Middle frontal gyrus (tissue), 1 donor: ENCODE results near the gene APOBEC3B.
"Not testable (repeated sequence)": the region's sequence is repeated elsewhere in the genome, so short reads cannot be mapped to it uniquely, and the experiment has no call there.

Experiments
- DNase-seq: peaks from one replicate; pipeline ENCODE4 v3.0.0-alpha.2; 2015; ENCODE audit warnings: low spot score; ENCODE audit errors: extremely low spot score

APOBEC3B gene

DNA sequence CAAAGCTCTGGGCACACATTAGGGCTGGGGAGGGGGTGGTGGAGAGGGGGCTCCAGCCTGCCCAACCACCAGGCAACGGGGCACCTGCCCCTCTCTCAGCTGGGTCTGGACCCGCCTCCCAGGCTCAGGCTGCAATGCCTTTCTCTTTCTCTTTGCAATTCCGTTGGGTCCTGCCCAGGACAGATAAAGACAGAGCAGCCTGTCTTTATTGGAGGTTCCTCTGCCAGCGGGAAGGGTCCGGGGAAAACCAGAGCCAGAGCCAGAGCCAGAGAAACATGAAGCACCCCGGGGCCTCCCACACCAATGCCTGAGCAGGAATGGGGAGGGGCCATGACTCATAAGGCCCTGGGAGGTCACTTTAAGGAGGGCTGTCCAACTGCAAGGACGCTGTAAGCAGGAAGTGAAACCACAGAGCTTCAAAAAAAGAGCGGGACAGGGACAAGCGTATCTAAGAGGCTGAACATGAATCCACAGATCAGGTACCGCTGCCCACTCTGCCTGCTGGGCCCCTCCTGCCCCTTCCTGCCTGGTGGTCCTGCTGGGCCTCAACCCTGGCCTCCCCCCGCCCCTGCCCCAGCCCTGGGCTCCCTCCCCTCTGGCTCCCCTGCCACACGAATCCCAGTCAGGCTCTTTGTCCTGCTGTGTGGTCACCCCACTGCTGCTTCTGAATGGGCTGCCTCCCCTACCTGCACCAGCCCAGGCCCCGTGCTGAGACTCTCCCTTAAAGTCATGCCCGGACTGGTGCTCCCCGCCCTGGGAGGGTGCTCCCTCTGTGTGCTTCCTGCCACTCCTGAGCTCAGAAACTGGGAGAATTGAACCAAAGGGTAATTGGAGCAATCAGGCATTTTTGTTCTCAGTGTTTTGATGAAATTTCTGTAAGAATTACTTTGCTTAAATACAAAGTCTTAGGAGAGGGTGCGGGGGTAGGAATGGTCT lies at the start of gene APOBEC3B:
TSS of gene APOBEC3B (plus strand) at position 356 of the 936 bp plus-strand sequence. CDS start at position 463, 107 bp downstream.
- no peak for DNase-seq

DNA sequence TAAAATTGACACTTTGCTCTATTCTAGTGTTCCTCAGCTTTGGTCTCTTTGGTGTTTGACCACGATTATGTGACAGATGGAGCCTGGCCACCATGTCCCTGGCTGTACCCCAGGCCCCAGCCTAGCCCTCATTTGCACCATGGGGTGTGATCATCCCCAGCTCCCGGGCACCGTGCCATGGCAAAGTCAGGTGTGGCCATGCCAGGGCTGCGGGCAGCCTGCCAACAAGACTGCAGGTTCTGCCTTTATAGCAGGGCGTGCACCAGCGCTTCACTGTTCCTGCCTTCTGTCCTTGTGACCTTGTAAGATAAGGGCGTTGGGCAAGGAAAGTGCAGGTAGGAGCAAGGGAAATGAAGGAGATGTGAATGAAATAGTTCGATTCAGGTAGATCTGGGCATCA lies 47.1 kb upstream of the APOBEC3B start:
- DNase-seq = no peak

DNA sequence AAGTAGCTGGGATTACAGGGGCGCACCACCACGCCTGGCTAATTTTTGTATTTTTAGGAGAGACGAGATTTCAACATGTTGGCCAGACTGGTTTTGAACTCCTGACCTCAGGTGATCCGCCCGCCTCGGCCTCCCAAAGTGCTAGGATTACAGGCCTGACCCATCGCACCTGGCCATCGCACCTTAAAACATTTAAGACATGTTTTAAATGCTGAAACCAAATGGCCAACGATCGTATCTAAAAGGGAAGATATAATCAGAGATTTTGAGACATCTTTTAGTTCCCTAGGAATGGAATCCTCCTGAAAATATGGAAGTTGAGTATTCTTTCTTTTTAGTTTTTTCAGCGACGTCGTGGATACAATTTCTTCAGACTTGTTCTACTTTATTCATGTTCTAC lies 46.5 kb upstream of the APOBEC3B start:
- DNase-seq = no peak

DNA sequence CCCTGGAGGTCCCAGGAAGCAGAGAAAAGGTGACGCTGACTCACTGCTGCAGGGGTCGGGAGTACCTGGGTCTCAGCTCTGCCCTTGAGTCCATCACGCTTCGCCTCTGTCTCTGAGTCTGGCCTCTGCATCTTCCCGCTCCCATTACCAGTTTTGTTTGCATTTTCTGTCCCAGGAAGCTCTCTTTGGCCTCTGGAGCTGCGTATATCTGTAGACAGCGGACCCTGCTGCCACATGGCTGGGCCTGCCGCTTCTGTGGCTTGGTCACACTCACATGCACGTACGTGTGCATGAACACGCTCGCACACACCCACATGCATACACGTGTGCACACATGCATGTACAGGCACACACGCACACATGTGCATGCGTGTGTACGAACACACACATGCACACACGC lies 45.6 kb upstream of the APOBEC3B start:
- no peak for DNase-seq

DNA sequence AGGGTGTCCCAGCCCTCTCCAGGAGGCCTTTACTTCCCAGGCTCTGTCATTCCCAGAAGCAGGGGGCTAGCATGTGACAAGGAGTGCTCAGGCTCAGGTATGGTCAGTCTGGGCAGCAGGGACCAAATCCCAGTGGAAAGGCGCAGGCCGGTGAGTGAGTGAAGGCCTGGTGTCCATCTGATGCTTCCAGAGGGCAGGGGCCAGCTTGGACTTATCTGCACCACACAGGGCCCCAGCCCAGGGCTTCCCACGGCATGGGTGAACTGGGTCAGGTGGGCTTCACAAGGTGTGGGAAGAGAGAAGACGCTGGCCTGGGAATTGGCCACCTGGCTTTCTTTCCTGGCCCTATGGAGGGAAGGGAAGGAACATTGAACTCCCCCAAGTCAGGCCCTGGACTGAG lies 45.1 kb upstream of the APOBEC3B start:
- no peak for DNase-seq

DNA sequence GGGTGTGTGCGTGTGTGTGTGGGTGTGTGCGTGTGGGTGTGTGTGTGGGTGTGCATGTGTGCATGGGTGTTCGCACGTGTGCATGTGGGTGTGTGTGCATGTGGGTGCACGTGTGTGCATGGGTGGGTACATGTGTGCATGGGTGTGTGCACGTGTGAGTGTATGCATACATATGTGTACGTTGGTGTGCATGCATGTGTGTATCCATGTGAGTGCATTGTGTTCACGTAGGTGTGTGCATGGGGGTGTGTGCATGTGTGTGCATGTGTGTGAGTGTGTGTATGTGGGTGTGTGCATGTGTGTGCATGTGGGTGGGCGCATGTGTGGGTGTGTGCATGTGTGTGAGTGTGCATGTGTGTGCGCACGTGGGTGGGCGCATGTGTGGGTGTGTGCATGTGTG lies 44.6 kb upstream of the APOBEC3B start:
- DNase-seq = no peak

DNA sequence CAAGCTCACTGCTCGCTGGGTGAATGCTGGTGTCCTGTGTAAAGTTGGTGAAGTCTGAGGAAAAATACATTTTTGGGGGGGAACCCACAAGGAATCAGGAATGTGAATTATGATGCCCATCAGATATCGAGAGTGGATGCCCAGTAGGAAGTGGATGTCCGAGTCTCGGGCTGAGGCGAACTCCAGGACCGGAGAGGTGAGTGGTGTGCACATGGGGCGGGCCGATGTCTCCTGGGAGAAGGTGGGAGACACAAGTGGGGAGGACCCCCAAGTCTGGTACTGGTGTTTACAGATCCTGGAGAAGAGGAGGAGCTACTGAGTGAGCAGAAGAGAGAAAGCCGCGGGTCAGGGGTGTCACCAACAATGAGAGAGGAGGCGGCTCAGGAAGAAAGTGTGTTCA lies 43.9 kb upstream of the APOBEC3B start:
- DNase-seq = no peak

DNA sequence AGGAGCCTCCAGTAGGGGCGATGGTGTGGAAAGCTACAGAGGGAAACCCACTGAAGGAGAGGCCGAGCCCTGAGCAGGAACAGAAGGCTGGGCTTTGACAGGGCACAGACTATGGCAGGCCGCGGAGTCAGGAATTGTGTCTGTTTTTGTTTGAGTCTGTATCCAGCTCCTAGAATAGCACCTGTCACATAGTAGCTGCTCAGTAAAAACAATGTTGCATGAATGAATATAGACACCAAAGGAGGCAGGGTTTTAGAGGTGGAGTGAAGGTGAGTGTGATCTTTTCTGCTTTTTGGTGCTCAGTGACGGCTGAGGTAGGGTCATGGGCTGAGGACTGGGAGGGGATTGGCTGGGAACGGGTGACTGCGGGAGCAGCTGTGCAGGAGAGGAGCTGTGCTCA lies 43.2 kb upstream of the APOBEC3B start:
- DNase-seq = no peak

DNA sequence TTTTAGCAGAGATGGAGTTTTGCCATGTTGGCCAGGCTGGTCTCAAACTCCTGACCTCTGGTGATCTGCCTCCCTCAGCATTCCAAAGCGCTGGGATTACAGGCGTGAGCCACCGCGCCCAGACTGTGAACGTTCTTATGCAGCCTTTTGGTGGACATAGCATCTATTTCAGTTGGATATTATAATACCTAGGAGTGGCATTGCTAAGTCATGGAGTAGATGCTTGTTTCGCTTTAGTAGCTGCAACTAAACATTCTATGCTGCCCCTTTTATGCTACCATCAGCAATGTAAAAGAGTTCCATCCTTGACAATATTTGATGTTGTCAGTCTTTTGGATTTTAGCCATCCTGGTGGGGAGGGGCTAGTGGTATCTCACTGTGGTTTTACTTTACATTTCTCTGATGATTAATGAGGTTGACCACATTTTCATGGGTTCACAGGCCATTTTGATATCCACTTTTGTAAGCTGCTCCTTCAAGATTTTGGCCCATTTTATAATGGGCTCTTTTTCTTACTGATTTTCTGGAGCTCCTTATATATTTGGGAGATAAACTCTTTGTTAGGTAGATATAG lies 41.2 kb upstream of the APOBEC3B start:
- DNase-seq = no peak

DNA sequence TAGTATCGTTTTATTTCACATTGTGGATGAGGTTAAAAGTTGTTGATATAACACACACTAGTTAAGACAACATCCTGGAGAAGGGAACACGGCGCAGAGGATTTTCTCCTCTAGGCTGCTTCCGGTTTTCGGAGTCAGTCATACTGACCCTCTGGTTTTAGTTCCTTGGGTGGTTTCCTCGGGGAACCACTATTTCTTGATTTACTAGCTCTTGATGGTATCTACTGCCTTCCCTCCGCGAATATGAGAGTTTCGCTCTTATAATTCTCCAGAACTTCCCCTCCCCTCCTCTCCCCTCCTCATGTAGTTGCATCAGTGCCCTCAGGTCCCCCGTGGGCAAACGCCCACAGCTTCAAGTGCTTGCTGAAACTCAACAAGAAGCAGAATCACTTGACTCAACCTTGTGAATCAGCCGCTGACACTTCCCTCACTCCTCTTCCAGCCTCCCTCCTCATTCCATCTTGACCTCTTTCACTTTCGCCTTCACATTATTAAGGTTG lies 40.6 kb upstream of the APOBEC3B start:
- DNase-seq = no peak

DNA sequence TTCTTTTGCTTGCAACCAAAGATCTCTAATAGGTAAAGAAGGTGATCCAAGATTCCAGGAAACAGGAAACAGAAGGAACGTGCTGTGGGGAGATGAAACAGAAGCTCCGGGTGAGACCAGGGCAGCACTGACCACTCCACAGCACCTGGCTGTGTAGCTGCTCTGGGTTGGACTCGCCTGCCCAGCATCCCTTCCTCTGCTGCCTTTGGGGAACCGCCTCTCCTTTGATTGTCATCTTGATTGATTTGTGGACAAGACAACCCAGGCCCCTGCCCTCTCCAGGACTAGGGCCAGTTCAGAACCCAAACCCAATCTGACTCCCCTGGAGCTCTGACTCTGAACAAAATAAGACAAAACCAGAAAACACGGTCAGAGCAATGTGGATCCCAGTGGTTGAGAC lies 39.4 kb upstream of the APOBEC3B start:
- no peak for DNase-seq

DNA sequence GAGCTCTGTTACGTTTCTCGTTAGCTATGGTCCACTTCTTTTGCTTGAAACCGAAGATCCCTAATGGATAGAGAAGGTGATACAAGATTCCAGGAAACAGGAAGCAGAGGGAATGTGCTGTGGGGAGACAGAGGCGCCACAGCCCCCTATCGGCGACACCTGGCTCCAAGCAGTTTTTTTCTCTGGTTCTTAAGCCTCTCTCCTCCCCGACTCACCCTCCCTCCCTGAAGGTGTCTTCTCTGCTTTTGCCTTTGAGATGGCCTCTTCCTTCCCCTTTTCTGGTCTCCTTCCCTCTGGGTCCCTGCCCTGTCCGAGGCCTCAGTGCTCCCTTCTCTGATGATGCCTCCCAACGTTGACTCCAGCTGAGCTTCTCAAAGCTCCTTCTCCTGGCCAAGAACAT lies 38.9 kb upstream of the APOBEC3B start:
- DNase-seq = no peak

DNA sequence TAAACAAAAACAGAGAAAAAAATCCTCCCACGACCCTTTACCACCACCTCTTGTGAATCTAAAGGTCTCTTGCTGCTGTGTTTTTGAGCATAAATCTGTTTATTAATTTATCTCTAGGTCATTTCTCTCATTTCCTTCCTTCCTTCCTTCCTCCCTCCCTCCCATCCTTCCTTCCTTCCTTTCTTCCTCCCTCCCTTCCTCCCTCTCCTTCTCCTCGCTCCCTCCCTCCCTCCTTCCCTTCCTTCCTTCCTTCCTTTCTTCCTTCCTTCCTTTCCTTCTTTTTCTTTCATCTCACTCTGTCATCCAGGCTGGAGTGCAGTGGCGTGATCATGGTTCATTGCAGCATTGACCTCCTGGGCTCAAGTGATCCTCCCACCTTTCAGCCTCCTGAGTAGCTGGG lies 38.3 kb upstream of the APOBEC3B start:
- DNase-seq = no peak

DNA sequence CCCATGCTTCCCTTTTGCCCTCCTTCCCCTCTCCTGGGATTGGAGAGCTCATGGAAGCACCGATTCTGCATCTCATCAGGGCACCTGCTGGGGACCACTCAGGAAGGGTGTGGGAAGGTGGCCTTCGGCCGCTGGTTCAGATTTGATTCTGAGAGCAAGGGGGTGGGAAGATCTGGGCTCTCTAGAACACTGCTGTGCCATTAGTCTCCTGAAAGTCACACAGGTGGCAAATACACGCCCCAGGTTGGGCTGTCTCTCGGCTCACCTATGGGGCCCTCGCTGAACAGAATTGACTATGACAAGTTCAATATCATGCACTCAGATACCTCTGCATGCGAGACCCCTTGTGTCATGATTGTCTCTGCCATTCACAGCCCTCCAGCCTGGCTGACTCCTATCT lies 37.5 kb upstream of the APOBEC3B start:
- no peak for DNase-seq

DNA sequence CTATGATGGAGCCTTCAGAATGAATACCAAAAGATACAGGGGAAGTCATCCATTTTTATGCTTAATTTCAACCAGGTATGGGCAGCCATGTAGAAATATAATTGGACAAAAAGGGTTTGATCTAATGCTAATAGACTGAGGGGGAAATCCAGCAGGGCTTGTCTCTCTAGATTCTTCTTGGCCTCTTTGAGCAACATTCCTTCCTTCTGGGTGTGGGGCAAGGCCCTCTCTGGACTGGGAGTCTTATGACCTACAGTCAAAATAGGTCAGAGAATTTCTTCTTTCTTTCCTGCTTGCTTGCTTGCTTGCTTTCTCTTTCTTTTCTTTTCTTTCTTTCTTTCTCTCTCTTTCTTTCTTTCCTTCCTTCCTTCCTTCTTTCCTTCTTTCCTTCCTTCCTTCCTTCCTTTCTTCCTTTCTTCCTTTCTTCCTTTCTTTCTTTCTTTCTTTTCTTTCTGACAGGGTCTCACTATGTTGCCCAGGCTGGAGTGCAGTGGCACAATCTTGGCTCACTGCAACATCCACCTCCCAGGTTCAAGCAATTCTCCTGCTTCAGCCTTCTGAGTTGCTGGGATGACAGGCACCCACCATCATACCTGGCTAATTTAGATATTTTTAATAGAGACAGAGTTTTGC lies 36.3 kb upstream of the APOBEC3B start:
- not testable (repeated sequence) for DNase-seq

DNA sequence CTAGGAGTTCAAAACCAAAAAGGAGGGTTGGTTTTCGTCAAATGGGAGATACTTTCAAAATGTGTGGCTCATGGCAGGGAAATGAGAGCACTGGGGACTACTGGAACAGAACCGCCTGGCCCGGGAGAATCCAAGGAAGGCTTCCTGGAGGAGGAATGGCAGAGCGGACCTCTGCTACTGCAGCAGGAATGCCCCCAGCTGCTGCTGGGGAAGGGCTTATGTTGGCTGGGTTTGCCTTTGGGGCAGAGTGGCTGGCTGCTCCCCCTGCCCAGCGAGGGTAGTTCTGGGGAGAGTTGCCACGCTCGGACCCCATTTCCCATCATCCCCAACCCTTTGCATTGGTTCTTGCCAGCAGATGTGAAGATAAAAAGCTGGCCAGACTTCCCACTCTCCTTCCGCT lies 35.4 kb upstream of the APOBEC3B start:
- DNase-seq = no peak

DNA sequence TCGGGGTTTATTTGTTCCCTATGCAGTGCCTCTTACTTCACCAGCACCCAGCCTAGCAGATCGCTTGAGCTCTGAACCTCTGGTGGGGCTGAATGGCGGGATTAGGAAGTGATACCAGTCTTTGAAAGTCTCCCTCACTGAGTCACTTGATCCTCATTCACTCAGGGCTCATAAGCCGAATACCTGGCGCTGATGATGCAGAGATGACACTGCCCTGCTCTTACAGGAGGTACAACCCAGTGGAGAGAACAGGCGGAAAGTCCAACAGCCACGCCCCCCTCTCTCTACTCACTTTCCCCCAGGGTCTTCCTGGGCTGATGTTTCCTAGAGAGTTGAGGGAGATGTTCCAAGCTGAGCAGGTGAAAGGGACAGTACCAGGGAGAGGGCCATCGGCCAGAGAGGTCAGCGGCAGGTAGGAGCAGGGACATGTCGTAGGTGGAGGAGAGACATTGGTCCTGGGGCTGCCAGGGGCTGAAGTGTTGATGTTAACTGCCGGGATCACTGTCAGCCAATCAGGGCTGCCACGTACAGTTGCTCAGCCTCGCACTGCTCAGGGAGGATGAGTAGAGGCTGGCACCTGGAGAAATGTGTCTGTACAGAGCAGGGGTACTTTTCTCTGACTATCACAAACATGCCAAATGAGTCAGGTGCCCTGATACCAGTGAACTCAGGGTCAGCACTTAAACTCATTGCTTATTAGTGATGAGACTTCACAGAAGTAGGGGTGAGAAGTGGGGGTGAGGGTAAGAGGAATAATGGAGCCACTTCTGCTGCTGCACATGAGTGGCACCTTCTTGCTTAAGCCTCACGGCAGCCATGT lies 34.6 kb upstream of the APOBEC3B start:
- no peak for DNase-seq

DNA sequence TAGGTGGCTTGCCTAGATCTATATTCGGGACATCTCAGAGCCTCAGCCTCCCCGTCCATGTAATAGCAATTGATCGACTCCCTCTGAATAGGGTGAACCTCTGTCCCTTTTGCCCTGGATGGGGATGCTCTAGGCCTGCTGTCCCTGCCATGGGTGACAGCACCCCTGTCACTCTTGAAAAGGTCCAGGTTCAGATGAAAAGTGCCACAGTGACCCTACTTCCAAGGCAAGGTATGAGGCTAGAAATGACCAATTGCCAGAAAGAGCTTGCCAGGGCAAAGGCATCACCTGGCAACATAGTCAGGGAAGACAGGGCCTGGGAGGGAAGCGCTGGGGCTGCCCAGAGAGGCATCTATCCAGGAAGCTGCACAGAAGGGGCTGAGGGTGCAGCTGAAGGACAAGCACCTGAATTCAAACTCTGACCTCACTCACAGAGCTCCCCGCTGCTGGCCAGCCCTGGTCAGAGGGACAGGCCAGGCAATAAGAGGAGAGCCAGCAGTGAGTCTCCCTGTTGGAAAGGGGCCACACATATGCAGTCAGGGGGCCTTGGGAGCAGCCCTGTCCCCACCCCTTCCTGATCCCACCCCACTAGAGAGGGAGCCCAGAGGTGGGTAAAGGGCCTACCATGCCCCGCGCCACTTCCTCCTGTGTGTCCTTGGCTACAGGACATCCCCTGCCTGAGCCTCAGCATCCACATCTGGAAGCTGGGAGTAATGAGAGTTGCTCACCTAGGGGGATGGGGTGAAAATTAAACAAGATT lies 33.8 kb upstream of the APOBEC3B start:
- DNase-seq = no peak

DNA sequence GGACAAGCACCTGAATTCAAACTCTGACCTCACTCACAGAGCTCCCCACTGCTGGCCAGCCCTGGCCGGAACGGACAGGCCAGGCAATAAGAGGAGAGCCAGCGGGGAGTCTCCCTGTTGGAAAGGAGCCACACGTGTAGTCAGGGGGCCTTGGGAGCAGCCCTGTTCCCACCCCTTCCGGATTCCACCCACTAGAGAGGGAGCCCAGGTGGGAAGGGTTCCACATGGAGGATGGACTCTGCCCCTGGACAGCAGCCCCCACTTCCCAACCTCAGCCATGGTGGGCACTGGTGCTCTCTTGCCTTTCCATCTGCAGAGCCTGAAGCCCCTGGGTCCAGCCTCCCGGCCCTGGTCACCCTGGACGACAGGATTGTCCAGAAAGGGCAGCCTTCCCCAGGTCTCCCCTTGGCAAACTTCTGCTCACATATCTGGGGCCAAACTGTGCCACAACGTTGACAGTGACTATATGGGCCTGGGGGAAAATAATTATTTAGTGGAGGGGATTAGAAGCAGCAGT lies 32.2 kb upstream of the APOBEC3B start:
- no peak for DNase-seq

DNA sequence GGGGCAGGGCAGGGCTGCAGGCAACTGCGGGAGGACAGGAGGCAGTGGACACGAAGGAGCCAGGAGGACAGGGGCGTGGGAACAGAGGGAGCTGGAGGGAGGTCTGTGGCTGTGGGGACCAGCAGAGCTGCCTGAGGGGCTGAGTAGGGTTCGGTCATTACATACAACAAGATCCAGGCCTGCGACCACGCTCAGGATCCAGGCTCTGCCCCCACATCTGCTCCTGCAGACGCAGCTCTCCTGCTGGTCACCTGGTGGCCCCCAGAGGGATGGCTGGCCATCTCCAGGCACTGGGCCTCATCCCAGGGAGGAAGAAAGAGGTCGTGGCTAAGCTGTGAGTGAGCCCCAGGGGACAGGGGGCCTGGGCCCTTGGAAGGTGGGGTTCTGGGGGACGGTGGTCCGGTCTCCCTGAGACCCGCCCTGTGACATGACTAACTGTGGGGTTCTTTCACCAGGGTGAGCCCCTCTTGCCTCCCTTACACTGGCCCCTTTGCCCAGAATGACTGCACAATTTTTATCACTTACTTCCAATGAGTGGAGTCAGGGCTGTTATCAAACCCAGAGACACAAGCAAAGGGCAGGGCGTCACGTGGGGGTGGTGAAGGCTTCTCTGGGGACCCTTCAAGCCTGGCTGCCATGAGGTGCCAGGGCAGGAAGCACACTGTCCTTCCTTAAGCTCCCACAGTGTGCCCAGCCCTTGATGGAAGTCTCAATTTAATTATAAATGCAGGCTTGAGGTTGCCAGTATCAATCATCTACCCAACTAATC lies 31.4 kb upstream of the APOBEC3B start:
- no peak for DNase-seq
